ENCODE measurements around the gene CCDC170. TPM values are rescaled to one million over a fixed set of nuclear protein-coding genes. Genes with fewer than 3 reads are reported as not detected.

Gene CCDC170
- total RNA-seq, 5 donors from 2014 or later (not counting 1 experiment from before 2014, with no cell fraction given) = 0.07 to 0.32 TPM; not detected in 3

- Mint-ChIP-seq H3K9me3 (no peaks in the 10 kb centered on the region), H3K36me3 (no peaks in the 10 kb centered on the region), H3K4me3 (no peak overlapping the region), H3K27me3 (peaks cover 34 to 43% of the 10 kb centered on the region in 2 donors), H3K4me1 (peaks cover 8 to 24% (median 17%) of the 10 kb centered on the region in 3 donors), H3K27ac (no peak overlapping the region)
- H3K9me3 ChIP-seq = no peaks in the 10 kb centered on the region
- peaks cover 6 to 13% of the 10 kb centered on the region in 2 experiments for H3K4me1 ChIP-seq (ENCODE audit: control insufficient read depth in 1 of 2, extremely low read depth in 1 of 2, insufficient read depth in 2 of 2, low read length in 2 of 2)
- ChIA-PET POLR2A (no interaction called here), CTCF (interaction anchor here in 1 of 2 donors (0.9 kb wide), 1 partner anchor 13 kb away, joined by 4 read pairs; no protein-coding TSS in a partner anchor)
- no peaks in the 10 kb centered on the region for H3K36me3 ChIP-seq (ENCODE audit: control insufficient read depth in 2 of 2, extremely low read depth in 1 of 2, insufficient read depth in 1 of 2, low read length in 1 of 2)
- ATAC-seq (replicated peaks in 1 of 4) (no peak), DNase-seq (no peak)
- H3K4me3 ChIP-seq (ENCODE audit: control insufficient read depth in 1 of 2, extremely low read depth in 1 of 2, low read length in 1 of 2) = no peak overlapping the region
- H3K27ac ChIP-seq (ENCODE audit: low read length) = no peak overlapping the region
- peaks cover 7 to 19% of the 10 kb centered on the region in 2 experiments for H3K27me3 ChIP-seq (replicated peaks in 1 of 2; ENCODE audit: control insufficient read depth in 2 of 2, extremely low read depth in 1 of 2, insufficient read depth in 2 of 2, low read length in 1 of 2)
Observed at GRCh38 chr6:151497905-151498304, 4.1 kb downstream of the CCDC170 start.

GRCh38 chr6:151498327-151498726 lies 4.5 kb downstream of the CCDC170 start:
- Histone ChIP-seq H3K4me3 (ENCODE audit: control insufficient read depth in 1 of 2, extremely low read depth in 1 of 2, low read length in 1 of 2) (no peak overlapping the region), H3K27ac (ENCODE audit: low read length) (no peak overlapping the region), H3K27me3 (replicated peaks in 1 of 2; ENCODE audit: control insufficient read depth in 2 of 2, extremely low read depth in 1 of 2, insufficient read depth in 2 of 2, low read length in 1 of 2) (peaks cover 4 to 17% of the 10 kb centered on the region in 2 experiments), H3K36me3 (ENCODE audit: control insufficient read depth in 2 of 2, extremely low read depth in 1 of 2, insufficient read depth in 1 of 2, low read length in 1 of 2) (no peaks in the 10 kb centered on the region), H3K4me1 (ENCODE audit: control insufficient read depth in 1 of 2, extremely low read depth in 1 of 2, insufficient read depth in 2 of 2, low read length in 2 of 2) (peaks cover 6 to 12% of the 10 kb centered on the region in 2 experiments), H3K9me3 (no peaks in the 10 kb centered on the region)
- DNase-seq = no peak
- CTCF ChIA-PET = interaction anchor here in 1 of 2 donors (0.9 kb wide), 1 partner anchor 12 kb away, joined by 4 read pairs; no protein-coding TSS in a partner anchor
- POLR2A ChIA-PET = no interaction called here
- Mint-ChIP-seq H3K36me3 (no peaks in the 10 kb centered on the region), H3K4me3 (no peak overlapping the region), H3K27me3 (peaks cover 30 to 39% of the 10 kb centered on the region in 2 donors), H3K27ac (no peak overlapping the region), H3K9me3 (no peaks in the 10 kb centered on the region), H3K4me1 (peaks cover 8 to 22% (median 16%) of the 10 kb centered on the region in 3 donors)
- no peak for ATAC-seq (replicated peaks in 1 of 4)
- WGBS (ENCODE audit: insufficient coverage) = no CpG with 5 or more reads among the region's 1 CpG

- Histone ChIP-seq H3K4me3 (ENCODE audit: control insufficient read depth in 1 of 2, extremely low read depth in 1 of 2, low read length in 1 of 2) (no peak overlapping the region), H3K4me1 (ENCODE audit: control insufficient read depth in 1 of 2, extremely low read depth in 1 of 2, insufficient read depth in 2 of 2, low read length in 2 of 2) (peaks cover 2% of the 10 kb centered on the region in 2 experiments), H3K9me3 (no peaks in the 10 kb centered on the region), H3K27me3 (replicated peaks in 1 of 2; ENCODE audit: control insufficient read depth in 2 of 2, extremely low read depth in 1 of 2, insufficient read depth in 2 of 2, low read length in 1 of 2) (peaks cover 4 to 7% of the 10 kb centered on the region in 2 experiments), H3K27ac (ENCODE audit: low read length) (no peak overlapping the region), H3K36me3 (ENCODE audit: control insufficient read depth in 2 of 2, extremely low read depth in 1 of 2, insufficient read depth in 1 of 2, low read length in 1 of 2) (no peaks in the 10 kb centered on the region)
- no peak for ATAC-seq (replicated peaks in 1 of 4)
- DNase-seq = no peak
- ChIA-PET POLR2A (no interaction called here), CTCF (no interaction called here)
- H3K36me3 Mint-ChIP-seq = no peaks in the 10 kb centered on the region
- H3K9me3 Mint-ChIP-seq = no peaks in the 10 kb centered on the region
- no peak overlapping the region for H3K27ac Mint-ChIP-seq
- peaks cover 5 to 15% (median 10%) of the 10 kb centered on the region in 3 donors for H3K4me1 Mint-ChIP-seq
- no peak overlapping the region for H3K4me3 Mint-ChIP-seq
- 100% methylated on average over 2 of the region's 5 CpGs for WGBS (ENCODE audit: insufficient coverage)
- H3K27me3 Mint-ChIP-seq = peaks cover 24 to 35% of the 10 kb centered on the region in 2 donors
Observed at GRCh38 chr6:151499551-151499950, 5.7 kb downstream of the CCDC170 start.

GRCh38 chr6:151501511-151502136 lies 7.8 kb downstream of the CCDC170 start:
- H3K4me3 ChIP-seq (ENCODE audit: control insufficient read depth in 1 of 2, extremely low read depth in 1 of 2, low read length in 1 of 2) = no peak overlapping the region
- ChIA-PET CTCF (no interaction called here), POLR2A (interaction anchor here in 1 of 2 donors (0.6 kb wide), 1 partner anchor 8 kb away, joined by 3 read pairs; no protein-coding TSS in a partner anchor)
- H3K4me1 ChIP-seq (ENCODE audit: control insufficient read depth in 1 of 2, extremely low read depth in 1 of 2, insufficient read depth in 2 of 2, low read length in 2 of 2) = no peaks in the 10 kb centered on the region
- no peaks in the 10 kb centered on the region for H3K36me3 ChIP-seq (ENCODE audit: control insufficient read depth in 2 of 2, extremely low read depth in 1 of 2, insufficient read depth in 1 of 2, low read length in 1 of 2)
- no peak overlapping the region for H3K27ac ChIP-seq (ENCODE audit: low read length)
- H3K4me3 Mint-ChIP-seq = no peak overlapping the region
- H3K9me3 Mint-ChIP-seq = no peaks in the 10 kb centered on the region
- no peaks in the 10 kb centered on the region for H3K36me3 Mint-ChIP-seq
- ATAC-seq (replicated peaks in 1 of 4) (no peak), DNase-seq (no peak)
- peaks cover 0 to 4% (median 3%) of the 10 kb centered on the region in 3 donors for H3K4me1 Mint-ChIP-seq
- no peak overlapping the region for H3K27ac Mint-ChIP-seq
- no peaks in the 10 kb centered on the region for H3K27me3 ChIP-seq (replicated peaks in 1 of 2; ENCODE audit: control insufficient read depth in 2 of 2, extremely low read depth in 1 of 2, insufficient read depth in 2 of 2, low read length in 1 of 2)
- no peaks in the 10 kb centered on the region for H3K9me3 ChIP-seq
- whole genome bisulfite sequencing (ENCODE audit: insufficient coverage) = no CpG with 5 or more reads among the region's 1 CpG
- H3K27me3 Mint-ChIP-seq = peaks cover 4 to 16% of the 10 kb centered on the region in 2 donors

GRCh38 chr6:151502499-151502898 lies 8.7 kb downstream of the CCDC170 start:
- peaks cover 0 to 4% (median 3%) of the 10 kb centered on the region in 3 donors for H3K4me1 Mint-ChIP-seq
- H3K27ac Mint-ChIP-seq = no peak overlapping the region
- no peak overlapping the region for H3K4me3 Mint-ChIP-seq
- Histone ChIP-seq H3K4me1 (ENCODE audit: control insufficient read depth in 1 of 2, extremely low read depth in 1 of 2, insufficient read depth in 2 of 2, low read length in 2 of 2) (no peaks in the 10 kb centered on the region), H3K27me3 (replicated peaks in 1 of 2; ENCODE audit: control insufficient read depth in 2 of 2, extremely low read depth in 1 of 2, insufficient read depth in 2 of 2, low read length in 1 of 2) (no peaks in the 10 kb centered on the region), H3K9me3 (no peaks in the 10 kb centered on the region), H3K4me3 (ENCODE audit: control insufficient read depth in 1 of 2, extremely low read depth in 1 of 2, low read length in 1 of 2) (no peak overlapping the region), H3K36me3 (ENCODE audit: control insufficient read depth in 2 of 2, extremely low read depth in 1 of 2, insufficient read depth in 1 of 2, low read length in 1 of 2) (no peaks in the 10 kb centered on the region), H3K27ac (ENCODE audit: low read length) (no peak overlapping the region)
- H3K9me3 Mint-ChIP-seq = no peaks in the 10 kb centered on the region
- CTCF ChIA-PET = no interaction called here
- no CpG with 5 or more reads among the region's 4 CpGs for WGBS (ENCODE audit: insufficient coverage)
- H3K36me3 Mint-ChIP-seq = no peaks in the 10 kb centered on the region
- POLR2A ChIA-PET = no interaction called here
- no peak for DNase-seq
- H3K27me3 Mint-ChIP-seq = peaks cover 2 to 10% of the 10 kb centered on the region in 2 donors
- ATAC-seq (replicated peaks in 1 of 4) = no peak

GRCh38 chr6:151506761-151507160 lies 12.9 kb downstream of the CCDC170 start:
- no peaks in the 10 kb centered on the region for H3K4me1 ChIP-seq (ENCODE audit: control insufficient read depth in 1 of 2, extremely low read depth in 1 of 2, insufficient read depth in 2 of 2, low read length in 2 of 2)
- H3K27me3 ChIP-seq (replicated peaks in 1 of 2; ENCODE audit: control insufficient read depth in 2 of 2, extremely low read depth in 1 of 2, insufficient read depth in 2 of 2, low read length in 1 of 2) = no peaks in the 10 kb centered on the region
- H3K36me3 Mint-ChIP-seq = no peaks in the 10 kb centered on the region
- no peak overlapping the region for H3K4me3 Mint-ChIP-seq
- H3K4me3 ChIP-seq (ENCODE audit: control insufficient read depth in 1 of 2, extremely low read depth in 1 of 2, low read length in 1 of 2) = no peak overlapping the region
- no peak for DNase-seq
- no peaks in the 10 kb centered on the region for H3K4me1 Mint-ChIP-seq
- ATAC-seq (replicated peaks in 1 of 4) = no peak
- H3K27ac ChIP-seq (ENCODE audit: low read length) = no peak overlapping the region
- ChIA-PET POLR2A (no interaction called here), CTCF (interaction anchor here in 1 of 2 donors (0.6 kb wide), 1 partner anchor 109 kb away, joined by 3 read pairs; no protein-coding TSS in a partner anchor)
- peaks cover 0 to 6% of the 10 kb centered on the region in 2 donors for H3K27me3 Mint-ChIP-seq
- 93% methylated on average over 2 of the region's 2 CpGs for WGBS (ENCODE audit: insufficient coverage)
- H3K27ac Mint-ChIP-seq = no peak overlapping the region
- H3K9me3 ChIP-seq = no peaks in the 10 kb centered on the region
- no peaks in the 10 kb centered on the region for H3K36me3 ChIP-seq (ENCODE audit: control insufficient read depth in 2 of 2, extremely low read depth in 1 of 2, insufficient read depth in 1 of 2, low read length in 1 of 2)
- no peaks in the 10 kb centered on the region for H3K9me3 Mint-ChIP-seq

Measured in T-cell (primary cell).